ENCODE results near the gene UCKL1.

UCKL1 gene

DNA sequence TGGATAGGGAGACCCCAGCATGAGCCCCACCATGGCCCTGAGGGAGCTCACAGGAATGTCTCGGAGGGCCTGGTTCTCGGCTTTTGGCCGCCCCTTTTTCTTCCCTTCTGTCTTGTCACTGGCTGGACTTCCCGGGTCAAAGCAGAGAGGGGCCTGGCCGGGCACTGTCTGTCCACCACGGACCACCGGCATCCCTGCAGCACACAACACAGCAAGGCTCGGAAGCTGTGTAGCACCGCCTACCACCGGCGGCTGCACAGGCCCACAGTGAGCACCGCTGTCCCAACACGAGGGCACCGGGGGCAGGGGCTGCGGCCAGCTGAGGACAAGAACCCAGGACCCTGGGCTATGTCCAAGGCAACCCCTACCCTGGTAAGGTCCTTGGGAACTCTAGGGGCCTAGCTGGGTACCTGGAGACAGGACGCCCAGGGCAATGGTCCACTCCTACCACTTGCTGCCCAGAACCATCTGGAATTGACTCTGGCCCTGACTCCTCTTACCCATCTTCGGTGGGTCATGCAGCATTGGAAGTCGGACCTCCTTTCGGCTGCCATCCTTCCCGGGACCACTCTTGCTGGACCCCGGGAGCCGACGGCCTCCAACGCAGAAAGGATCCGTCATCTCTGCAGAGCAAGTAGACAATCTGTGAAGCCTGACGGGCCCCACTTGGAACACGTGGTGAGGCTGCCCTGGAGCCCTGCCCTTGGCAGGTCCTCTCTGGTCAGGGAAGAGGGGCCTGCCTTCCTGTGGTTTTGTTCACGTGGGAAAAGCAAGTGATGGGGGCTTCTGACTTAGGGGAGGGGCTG lies 11.3 kb upstream of the UCKL1 start:
- Histone ChIP-seq H2AFZ (ENCODE audit: insufficient read depth, low read length, poor library complexity) (no peak overlapping the region), H3K23ac (ENCODE audit: low read length) (no peak overlapping the region), H2BK12ac (ENCODE audit: low read length) (no peak overlapping the region), H3K9ac (ENCODE audit: low read length) (no peak overlapping the region), H3K18ac (ENCODE audit: low read length) (no peak overlapping the region), H3K14ac (ENCODE audit: low read length) (no peak overlapping the region), H3K4ac (ENCODE audit: low read depth, low read length) (no peak overlapping the region), H3K27ac (ENCODE audit: low read depth, low read length) (no peak overlapping the region), H4K12ac (ENCODE audit: low read depth, low read length) (no peak overlapping the region), H2BK5ac (ENCODE audit: low read depth, low read length, poor library complexity) (no peak overlapping the region), H4K8ac (ENCODE audit: low read depth, low read length) (no peak overlapping the region), H3K79me1 (ENCODE audit: low read length) (peaks cover 8% of the 10 kb centered on the region), H3K79me2 (ENCODE audit: control insufficient read depth, insufficient read depth, low read length, poor library complexity) (peaks cover 7% of the 10 kb centered on the region), H2BK120ac (ENCODE audit: insufficient read depth, low read length, poor library complexity) (no peak overlapping the region), H3K4me1 (ENCODE audit: control insufficient read depth in 1 of 2, insufficient read depth in 2 of 2, low read length in 2 of 2) (peaks cover 6 to 10% of the 10 kb centered on the region in 2 experiments), H3K9me3 (ENCODE audit: insufficient read depth, low read depth, low read length) (peaks cover 49% of the 10 kb centered on the region), H3K36me3 (ENCODE audit: control insufficient read depth in 1 of 2, insufficient read depth in 2 of 2, low read length in 2 of 2) (peaks cover 43 to 47% of the 10 kb centered on the region in 2 experiments), H4K91ac (ENCODE audit: low read depth, low read length) (no peak overlapping the region), H3K4me3 (ENCODE audit: low read depth, low read length) (no peak overlapping the region), H3K27me3 (ENCODE audit: insufficient read depth, low read length) (no peaks in the 10 kb centered on the region), H2AK5ac (ENCODE audit: low read length) (no peak overlapping the region), H3K4me2 (ENCODE audit: low read length) (no peak overlapping the region)
- DNase-seq: no peak
- no CpG with 5 or more reads among the region's 28 CpGs for WGBS (ENCODE audit: extremely low coverage, insufficient coverage, insufficient read length)

DNA sequence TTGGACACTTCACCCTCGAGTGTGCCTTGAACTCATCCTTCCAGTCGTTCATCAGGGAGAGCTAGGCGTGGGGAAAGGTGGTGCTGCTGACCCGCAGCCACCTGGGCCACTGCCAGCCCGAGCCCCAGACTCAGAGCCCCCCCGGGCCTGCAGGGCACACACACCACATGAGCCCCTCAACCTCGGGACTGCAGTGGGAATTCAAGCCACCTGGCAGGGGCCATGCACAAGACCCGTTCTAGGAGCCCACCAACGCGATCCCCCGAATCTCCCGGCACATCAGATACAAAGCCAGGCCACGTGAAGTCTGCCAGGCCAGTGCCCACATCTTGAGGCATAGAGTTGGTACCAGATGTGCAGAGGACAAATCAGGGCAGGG lies 10.7 kb upstream of the UCKL1 start:
- H2AK5ac ChIP-seq (ENCODE audit: low read length): no peak overlapping the region
- H3K36me3 ChIP-seq (ENCODE audit: control insufficient read depth in 1 of 2, insufficient read depth in 2 of 2, low read length in 2 of 2): peaks cover 49 to 53% of the 10 kb centered on the region in 2 experiments
- no peak overlapping the region for H2BK5ac ChIP-seq (ENCODE audit: low read depth, low read length, poor library complexity)
- H3K4me1 ChIP-seq (ENCODE audit: control insufficient read depth in 1 of 2, insufficient read depth in 2 of 2, low read length in 2 of 2): peaks cover 6 to 10% of the 10 kb centered on the region in 2 experiments
- peaks cover 8% of the 10 kb centered on the region for H3K79me1 ChIP-seq (ENCODE audit: low read length)
- no peak overlapping the region for H2BK12ac ChIP-seq (ENCODE audit: low read length)
- no peak for DNase-seq
- H3K9me3 ChIP-seq (ENCODE audit: insufficient read depth, low read depth, low read length): peaks cover 51% of the 10 kb centered on the region
- H3K4me3 ChIP-seq (ENCODE audit: low read depth, low read length): no peak overlapping the region
- no peak overlapping the region for H4K8ac ChIP-seq (ENCODE audit: low read depth, low read length)
- no peak overlapping the region for H2AFZ ChIP-seq (ENCODE audit: insufficient read depth, low read length, poor library complexity)
- H4K12ac ChIP-seq (ENCODE audit: low read depth, low read length): no peak overlapping the region
- H3K27me3 ChIP-seq (ENCODE audit: insufficient read depth, low read length): no peaks in the 10 kb centered on the region
- no peak overlapping the region for H3K4ac ChIP-seq (ENCODE audit: low read depth, low read length)
- H3K4me2 ChIP-seq (ENCODE audit: low read length): no peak overlapping the region
- H3K23ac ChIP-seq (ENCODE audit: low read length): no peak overlapping the region
- no CpG with 5 or more reads among the region's 13 CpGs for WGBS (ENCODE audit: extremely low coverage, insufficient coverage, insufficient read length)
- peaks cover 7% of the 10 kb centered on the region for H3K79me2 ChIP-seq (ENCODE audit: control insufficient read depth, insufficient read depth, low read length, poor library complexity)
- H3K18ac ChIP-seq (ENCODE audit: low read length): no peak overlapping the region
- no peak overlapping the region for H2BK120ac ChIP-seq (ENCODE audit: insufficient read depth, low read length, poor library complexity)
- no peak overlapping the region for H4K91ac ChIP-seq (ENCODE audit: low read depth, low read length)
- H3K9ac ChIP-seq (ENCODE audit: low read length): no peak overlapping the region
- no peak overlapping the region for H3K27ac ChIP-seq (ENCODE audit: low read depth, low read length)
- no peak overlapping the region for H3K14ac ChIP-seq (ENCODE audit: low read length)

DNA sequence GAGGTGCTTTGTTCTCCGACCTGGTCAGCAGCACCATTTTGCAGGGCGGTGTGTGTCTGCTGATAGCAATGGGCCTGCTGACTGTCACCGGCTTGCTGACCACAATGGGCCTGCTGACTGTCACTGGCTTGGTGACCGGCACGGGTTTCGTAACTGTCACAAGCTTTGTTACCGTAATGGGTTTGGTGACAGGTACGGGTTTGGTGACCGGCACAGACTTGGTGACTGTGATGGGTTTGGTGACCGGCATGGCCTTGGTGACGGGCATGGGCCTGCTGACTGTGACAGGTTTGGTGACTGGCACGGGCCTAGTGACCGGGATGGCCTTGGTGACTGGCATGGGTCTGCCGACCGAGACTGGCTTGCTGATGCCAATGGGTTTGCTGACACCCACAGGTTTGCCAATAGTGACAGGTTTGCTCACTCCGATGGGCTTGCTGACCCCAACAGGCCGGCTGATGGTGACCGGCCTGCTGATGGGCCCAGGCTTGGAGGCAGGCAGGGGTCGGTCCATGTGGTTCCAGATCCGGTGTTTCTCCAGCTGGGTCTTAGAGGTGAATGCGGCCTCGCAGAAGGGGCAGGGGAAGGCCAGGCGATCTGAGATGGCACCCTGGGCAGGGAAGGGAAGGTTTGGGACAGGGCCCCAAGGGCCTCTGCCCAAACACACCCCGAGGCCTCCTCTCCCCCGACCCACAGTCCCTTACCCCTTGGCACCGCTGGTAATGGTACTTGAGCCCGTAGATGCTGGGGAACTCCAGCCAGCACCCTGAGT lies 10.1 kb upstream of the UCKL1 start:
- H3K4me3 ChIP-seq (ENCODE audit: low read depth, low read length): no peak overlapping the region
- no peak overlapping the region for H4K8ac ChIP-seq (ENCODE audit: low read depth, low read length)
- H2BK5ac ChIP-seq (ENCODE audit: low read depth, low read length, poor library complexity): no peak overlapping the region
- no peak overlapping the region for H3K9ac ChIP-seq (ENCODE audit: low read length)
- H4K12ac ChIP-seq (ENCODE audit: low read depth, low read length): no peak overlapping the region
- H4K91ac ChIP-seq (ENCODE audit: low read depth, low read length): no peak overlapping the region
- H3K27ac ChIP-seq (ENCODE audit: low read depth, low read length): no peak overlapping the region
- H3K36me3 ChIP-seq (ENCODE audit: control insufficient read depth in 1 of 2, insufficient read depth in 2 of 2, low read length in 2 of 2): peaks cover 55 to 58% of the 10 kb centered on the region in 2 experiments
- H3K4me1 ChIP-seq (ENCODE audit: control insufficient read depth in 1 of 2, insufficient read depth in 2 of 2, low read length in 2 of 2): peaks cover 6 to 10% of the 10 kb centered on the region in 2 experiments
- no peak overlapping the region for H2AFZ ChIP-seq (ENCODE audit: insufficient read depth, low read length, poor library complexity)
- DNase-seq: no peak
- no peak overlapping the region for H3K4me2 ChIP-seq (ENCODE audit: low read length)
- no CpG with 5 or more reads among the region's 27 CpGs for WGBS (ENCODE audit: extremely low coverage, insufficient coverage, insufficient read length)
- H2AK5ac ChIP-seq (ENCODE audit: low read length): no peak overlapping the region
- no peak overlapping the region for H2BK12ac ChIP-seq (ENCODE audit: low read length)
- H3K4ac ChIP-seq (ENCODE audit: low read depth, low read length): no peak overlapping the region
- peaks cover 7% of the 10 kb centered on the region for H3K79me2 ChIP-seq (ENCODE audit: control insufficient read depth, insufficient read depth, low read length, poor library complexity)
- no peak overlapping the region for H3K23ac ChIP-seq (ENCODE audit: low read length)
- H3K79me1 ChIP-seq (ENCODE audit: low read length): peaks cover 8% of the 10 kb centered on the region
- H2BK120ac ChIP-seq (ENCODE audit: insufficient read depth, low read length, poor library complexity): no peak overlapping the region
- peaks cover 53% of the 10 kb centered on the region for H3K9me3 ChIP-seq (ENCODE audit: insufficient read depth, low read depth, low read length)
- H3K27me3 ChIP-seq (ENCODE audit: insufficient read depth, low read length): no peaks in the 10 kb centered on the region
- no peak overlapping the region for H3K18ac ChIP-seq (ENCODE audit: low read length)
- H3K14ac ChIP-seq (ENCODE audit: low read length): no peak overlapping the region

DNA sequence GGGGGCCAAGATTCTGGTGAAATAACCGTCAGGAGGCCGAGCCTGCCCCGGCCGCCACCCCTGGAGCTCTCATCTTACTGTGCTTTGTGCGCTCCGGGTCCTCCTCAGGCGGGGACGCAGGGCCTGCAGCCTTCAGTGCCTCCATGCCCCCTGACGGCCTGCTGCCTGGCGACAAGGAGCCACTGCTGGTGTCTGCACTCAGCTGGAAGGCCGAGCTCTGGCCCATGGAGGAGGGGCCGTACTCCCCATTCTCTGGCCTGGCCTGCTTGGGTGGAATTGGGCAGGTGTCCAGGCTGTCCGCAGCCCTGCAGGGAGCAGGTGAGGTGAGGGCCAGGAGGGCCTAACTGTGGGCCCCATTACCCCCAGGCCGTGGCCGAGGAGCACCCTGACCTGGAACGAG lies 8.2 kb upstream of the UCKL1 start:
- Histone ChIP-seq H3K9ac (ENCODE audit: low read length) (no peak overlapping the region), H3K4me2 (ENCODE audit: low read length) (no peak overlapping the region), H3K79me1 (ENCODE audit: low read length) (peaks cover 4% of the 10 kb centered on the region), H4K8ac (ENCODE audit: low read depth, low read length) (no peak overlapping the region), H2BK120ac (ENCODE audit: insufficient read depth, low read length, poor library complexity) (no peak overlapping the region), H3K4me3 (ENCODE audit: low read depth, low read length) (no peak overlapping the region), H3K4me1 (ENCODE audit: control insufficient read depth in 1 of 2, insufficient read depth in 2 of 2, low read length in 2 of 2) (peaks cover 4 to 6% of the 10 kb centered on the region in 2 experiments), H4K12ac (ENCODE audit: low read depth, low read length) (no peak overlapping the region), H2BK5ac (ENCODE audit: low read depth, low read length, poor library complexity) (no peak overlapping the region), H3K27me3 (ENCODE audit: insufficient read depth, low read length) (no peaks in the 10 kb centered on the region), H3K36me3 (ENCODE audit: control insufficient read depth in 1 of 2, insufficient read depth in 2 of 2, low read length in 2 of 2) (peaks cover 66 to 70% of the 10 kb centered on the region in 2 experiments), H3K18ac (ENCODE audit: low read length) (no peak overlapping the region), H3K79me2 (ENCODE audit: control insufficient read depth, insufficient read depth, low read length, poor library complexity) (peaks cover 3% of the 10 kb centered on the region), H3K23ac (ENCODE audit: low read length) (no peak overlapping the region), H3K9me3 (ENCODE audit: insufficient read depth, low read depth, low read length) (peaks cover 53% of the 10 kb centered on the region), H3K4ac (ENCODE audit: low read depth, low read length) (no peak overlapping the region), H2BK12ac (ENCODE audit: low read length) (no peak overlapping the region), H2AK5ac (ENCODE audit: low read length) (no peak overlapping the region), H3K27ac (ENCODE audit: low read depth, low read length) (no peak overlapping the region), H3K14ac (ENCODE audit: low read length) (no peak overlapping the region), H4K91ac (ENCODE audit: low read depth, low read length) (no peak overlapping the region), H2AFZ (ENCODE audit: insufficient read depth, low read length, poor library complexity) (no peak overlapping the region)
- no CpG with 5 or more reads among the region's 16 CpGs for WGBS (ENCODE audit: extremely low coverage, insufficient coverage, insufficient read length)
- no peak for DNase-seq
